Lower lobe of right lung (tissue), 2 donors: ENCODE measurements around the gene SSC5D. TPM values are rescaled to one million over a fixed set of nuclear protein-coding genes. Genes with fewer than 3 reads are reported as not detected.

Experiments used
- ATAC-seq, 2 donors: fragments of 200-7000 bp; cut with Tn5 transposase; one replicate each; pipeline ENCODE4 v1.9.1; 2020 to 2022; ENCODE audit warnings: mild to moderate bottlenecking in 2 of 2, moderate library complexity in 2 of 2
- DNase-seq: peaks from one replicate; pipeline ENCODE4 v3.0.0-alpha.2; 2020
- H3K27ac ChIP-seq: fragments of 200-600 bp; one replicate; pipeline ENCODE4 v1.8.0; 2022
- H3K27me3 ChIP-seq: fragments of 200-600 bp; one replicate; pipeline ENCODE4 v1.8.0; 2022; ENCODE audit warnings: low read depth
- H3K36me3 ChIP-seq: fragments of 200-600 bp; one replicate; pipeline ENCODE4 v1.8.0; 2022; ENCODE audit warnings: mild to moderate bottlenecking
- H3K4me1 ChIP-seq: fragments of 200-600 bp; one replicate; pipeline ENCODE4 v1.8.0; 2022
- H3K4me3 ChIP-seq: fragments of 200-600 bp; one replicate; pipeline ENCODE4 v1.8.0; 2022; ENCODE audit warnings: mild to moderate bottlenecking
- H3K9me3 ChIP-seq: fragments of 200-600 bp; one replicate; pipeline ENCODE4 v1.8.0; 2022
- intact Hi-C: fragments of 100-400 bp; cut with DNase I; formaldehyde crosslinking; loops from one replicate; pipeline ENCODE4 v1.11.0; 2022
- total RNA-seq: library from RNA; stranded (reverse); fragmentation: NEBNext Ultra II Directional; extraction: Animal tissue kit (Norgen Biotek cat#: 25700); gene quantifications from one replicate; pipeline ENCODE4 v1.2.1, GENCODE V29; 2021
- TF ChIP-seq, protein P1 (sequence below): fragments of 200-600 bp; IDR thresholded peaks from one replicate; pipeline ENCODE4 v1.8.0; 2022; ENCODE audit warnings: antibody characterized with exemption, mild to moderate bottlenecking
- donor health status: DM: no; HTN: yes; CAD: no; lungs with severe emphysema.

SSC5D gene
- total RNA-seq, 1 donor from 2014 or later, result 4.7 TPM

DNA sequence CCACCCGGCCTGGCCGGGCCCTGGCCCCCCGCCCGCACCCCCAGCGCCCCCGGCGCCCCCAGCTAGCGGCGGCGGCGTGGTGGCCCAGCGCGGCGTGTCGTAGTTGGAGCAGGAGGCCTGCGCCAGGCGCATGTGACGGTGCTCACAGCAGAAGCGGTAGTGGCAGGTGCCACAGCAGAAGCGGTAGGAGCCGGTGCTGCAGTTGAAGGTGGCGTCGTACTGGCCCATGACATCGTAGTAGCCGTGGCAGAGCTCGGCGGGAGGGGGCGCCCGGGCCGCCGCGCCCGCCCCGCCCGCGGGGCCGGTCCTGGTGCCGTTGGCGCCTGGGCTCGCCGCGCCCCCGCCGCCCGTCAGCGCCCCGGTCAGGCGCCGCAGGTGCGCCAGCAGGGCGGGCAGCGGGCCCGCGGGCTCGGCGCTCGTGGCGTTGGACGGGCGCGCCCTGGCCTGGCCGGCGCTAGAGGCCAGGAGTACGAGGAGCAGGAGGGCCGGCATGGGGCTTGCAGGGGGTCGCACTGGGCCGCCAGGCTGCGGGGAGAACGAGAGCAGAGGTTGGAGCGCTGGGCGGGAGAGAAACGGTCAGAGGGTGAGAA, 45.8 kb upstream of the SSC5D start:
- peaks cover 10% of the 10 kb centered on the region for H3K4me1 ChIP-seq
- DNase-seq (no peak), ATAC-seq (no peak)
- no peak overlapping the region for H3K27ac ChIP-seq
- intact Hi-C loops, result no loop called here
- H3K4me3 ChIP-seq, result no peak overlapping the region
- H3K27me3 ChIP-seq, result peaks cover 84% of the 10 kb centered on the region
- no peaks in the 10 kb centered on the region for H3K36me3 ChIP-seq
- TF ChIP-seq, protein P1, sequence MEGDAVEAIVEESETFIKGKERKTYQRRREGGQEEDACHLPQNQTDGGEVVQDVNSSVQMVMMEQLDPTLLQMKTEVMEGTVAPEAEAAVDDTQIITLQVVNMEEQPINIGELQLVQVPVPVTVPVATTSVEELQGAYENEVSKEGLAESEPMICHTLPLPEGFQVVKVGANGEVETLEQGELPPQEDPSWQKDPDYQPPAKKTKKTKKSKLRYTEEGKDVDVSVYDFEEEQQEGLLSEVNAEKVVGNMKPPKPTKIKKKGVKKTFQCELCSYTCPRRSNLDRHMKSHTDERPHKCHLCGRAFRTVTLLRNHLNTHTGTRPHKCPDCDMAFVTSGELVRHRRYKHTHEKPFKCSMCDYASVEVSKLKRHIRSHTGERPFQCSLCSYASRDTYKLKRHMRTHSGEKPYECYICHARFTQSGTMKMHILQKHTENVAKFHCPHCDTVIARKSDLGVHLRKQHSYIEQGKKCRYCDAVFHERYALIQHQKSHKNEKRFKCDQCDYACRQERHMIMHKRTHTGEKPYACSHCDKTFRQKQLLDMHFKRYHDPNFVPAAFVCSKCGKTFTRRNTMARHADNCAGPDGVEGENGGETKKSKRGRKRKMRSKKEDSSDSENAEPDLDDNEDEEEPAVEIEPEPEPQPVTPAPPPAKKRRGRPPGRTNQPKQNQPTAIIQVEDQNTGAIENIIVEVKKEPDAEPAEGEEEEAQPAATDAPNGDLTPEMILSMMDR, result no peak
- H3K9me3 ChIP-seq, result no peaks in the 10 kb centered on the region

DNA sequence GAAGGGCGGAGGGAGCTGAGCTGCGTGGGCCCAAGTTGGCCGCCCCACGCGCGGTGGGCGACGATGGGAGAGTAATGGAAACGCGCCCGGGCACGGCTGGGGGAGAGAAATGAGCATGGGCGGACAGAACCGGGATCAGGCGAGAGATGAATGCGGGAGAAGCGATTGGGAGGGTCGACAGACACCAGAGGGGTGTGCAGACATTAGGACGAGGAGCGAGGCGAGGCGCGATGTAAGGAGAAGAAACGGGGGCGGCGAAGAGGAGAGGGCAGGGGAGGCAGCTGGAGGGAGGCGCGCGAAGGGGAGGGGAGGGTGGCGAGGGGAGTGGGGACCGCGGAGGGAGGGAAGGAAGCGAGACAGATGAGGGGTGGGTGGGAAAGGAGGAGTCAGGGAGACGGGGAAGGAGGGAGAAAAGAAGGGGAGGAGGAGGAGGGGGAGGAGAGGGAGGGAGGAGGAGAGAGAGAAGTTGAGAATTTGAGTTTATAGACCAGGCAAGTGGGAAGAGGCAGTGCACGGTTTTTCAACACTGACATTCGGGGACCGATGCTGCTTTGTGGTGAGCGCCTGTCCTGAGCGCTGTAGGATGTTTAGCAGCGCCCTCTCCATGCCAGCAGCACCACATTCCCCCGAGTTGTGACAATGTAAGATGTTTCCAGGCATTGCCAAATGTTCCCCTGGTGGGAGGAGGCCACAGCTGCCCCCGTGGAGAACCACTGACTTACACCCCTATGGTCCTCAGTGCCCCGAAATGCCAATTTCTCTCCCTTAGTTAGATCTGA, 45.0 kb upstream of the SSC5D start, which contains the start of gene SHISA7:
SHISA7 (minus strand) TSS at position 256 of the 779 bp plus-strand sequence. CDS start 437 bp downstream, outside the sequence.
- Histone ChIP-seq H3K9me3 (no peaks in the 10 kb centered on the region), H3K27me3 (peaks cover 81% of the 10 kb centered on the region), H3K27ac (no peak within 1 kb of the TSS), H3K4me3 (no peak within 1 kb of the TSS), H3K4me1 (peaks cover 10% of the 10 kb centered on the region), H3K36me3 (no peaks in the 10 kb centered on the region)
- intact Hi-C loops, result no loop called here
- DNase-seq, result no peak
- TF ChIP-seq, protein P1, result no peak
- no peak for ATAC-seq

DNA sequence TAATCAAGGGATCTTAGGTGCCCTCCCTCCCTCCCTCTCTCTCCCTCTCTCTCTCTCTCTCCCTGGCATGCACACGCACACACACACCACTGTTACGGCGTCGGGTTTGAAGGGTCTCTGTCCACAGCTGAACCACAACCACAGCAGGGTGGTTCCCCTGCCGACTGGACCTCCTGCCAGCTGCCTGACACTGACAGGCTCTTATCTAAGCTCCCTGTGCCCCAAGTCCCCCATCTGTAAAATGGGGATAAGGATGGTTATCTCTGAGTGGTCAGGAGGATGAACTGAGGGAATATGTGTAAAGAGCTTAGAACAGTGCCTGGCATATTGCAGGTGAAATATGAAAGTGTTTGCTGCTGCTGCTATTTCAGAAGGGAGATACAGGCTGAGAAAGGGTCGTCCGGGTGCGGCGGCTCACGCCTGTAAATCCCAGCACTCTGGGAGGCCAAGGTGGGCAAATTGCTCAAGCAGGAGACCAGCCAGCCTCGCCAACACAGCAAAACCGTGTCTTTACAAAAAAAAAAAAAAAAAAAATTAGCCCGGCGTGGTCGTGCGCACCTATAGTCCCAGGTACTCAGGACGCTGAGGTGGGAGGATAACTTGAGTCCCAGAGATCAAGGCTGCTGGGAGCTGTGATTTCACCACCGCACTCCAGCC, 44.3 kb upstream of the SSC5D start:
- DNase-seq, result no peak
- no peak overlapping the region for H3K27ac ChIP-seq
- peaks cover 10% of the 10 kb centered on the region for H3K4me1 ChIP-seq
- no peak for ATAC-seq
- TF ChIP-seq, protein P1, result no peak
- intact Hi-C loops, result no loop called here
- peaks cover 74% of the 10 kb centered on the region for H3K27me3 ChIP-seq
- no peaks in the 10 kb centered on the region for H3K36me3 ChIP-seq
- H3K9me3 ChIP-seq, result no peaks in the 10 kb centered on the region
- H3K4me3 ChIP-seq, result no peak overlapping the region

DNA sequence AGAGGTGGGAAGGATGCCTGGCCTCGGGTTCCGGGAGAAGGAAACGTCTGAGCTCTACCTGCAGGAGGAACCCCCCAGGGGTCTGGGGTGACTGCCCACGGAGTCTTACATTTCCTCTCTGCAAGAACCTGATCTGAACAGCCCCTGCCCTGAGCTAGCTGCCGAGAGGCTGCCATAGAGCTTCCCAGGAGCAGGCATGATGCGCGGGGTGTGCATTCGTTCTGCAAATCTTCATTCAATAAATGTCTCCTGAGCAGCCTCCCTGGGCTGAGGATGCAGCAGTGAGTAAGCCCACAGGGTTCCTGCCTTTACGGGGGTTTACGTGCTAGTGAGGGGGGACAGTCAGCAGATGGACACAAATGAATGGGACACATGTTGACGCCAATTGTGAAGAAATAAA, 43.6 kb upstream of the SSC5D start:
- Histone ChIP-seq H3K4me1 (peaks cover 10% of the 10 kb centered on the region), H3K36me3 (no peaks in the 10 kb centered on the region), H3K27ac (no peak overlapping the region), H3K4me3 (no peak overlapping the region), H3K27me3 (peaks cover 73% of the 10 kb centered on the region), H3K9me3 (no peaks in the 10 kb centered on the region)
- TF ChIP-seq, protein P1, result no peak
- intact Hi-C loops, result no loop called here
- DNase-seq (no peak), ATAC-seq (no peak)

DNA sequence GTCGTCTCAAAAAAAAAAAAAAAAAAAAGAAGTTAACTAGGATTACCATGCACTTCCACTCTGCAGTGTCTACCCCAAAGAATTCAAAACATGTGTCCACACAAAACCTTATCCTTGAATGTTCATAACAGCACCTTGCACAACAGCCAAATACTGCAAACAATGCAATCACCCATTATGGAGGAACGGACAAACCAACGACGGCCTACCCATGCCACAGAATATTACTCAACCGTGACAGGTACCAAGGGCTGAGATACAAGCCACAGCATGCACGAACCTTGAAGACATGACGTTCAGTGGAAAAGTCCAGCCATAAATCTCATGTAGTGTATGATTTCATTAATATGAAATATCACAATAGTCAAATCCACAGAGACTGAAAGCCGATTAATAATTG, 42.2 kb upstream of the SSC5D start:
- Histone ChIP-seq H3K4me1 (peaks cover 10% of the 10 kb centered on the region), H3K4me3 (no peak overlapping the region), H3K27ac (no peak overlapping the region), H3K9me3 (no peaks in the 10 kb centered on the region), H3K36me3 (no peaks in the 10 kb centered on the region), H3K27me3 (peaks cover 63% of the 10 kb centered on the region)
- intact Hi-C loops, result no loop called here
- no peak for DNase-seq
- ATAC-seq, result no peak
- TF ChIP-seq, protein P1, result no peak
